Tibial nerve (tissue), 4 donors: ENCODE data around the gene AGXT. TPM values are rescaled to one million over a fixed set of nuclear protein-coding genes. Genes with fewer than 3 reads are reported as not detected.

Experiments
- DNase-seq, 2 donors: peaks; one replicate each; pipeline ENCODE4 v3.0.0-alpha.2; 2019; ENCODE audit warnings: low spot score in 2 of 2
- H3K27ac ChIP-seq, 4 donors: fragments of 200-600 bp; sonication (generic) in 3 of 4; one replicate each; pipeline ENCODE4 v1.5.1; 2017 to 2019; ENCODE audit warnings: mild to moderate bottlenecking in 1 of 4
- H3K27me3 ChIP-seq, 2 donors: fragments of 200-600 bp; sonication (generic) in 1 of 2; one replicate each; pipeline versions ENCODE4 v1.5.1 to v1.6.0; 2017 to 2019
- H3K36me3 ChIP-seq, 3 donors: fragments of 200-600 bp; sonication (generic); one replicate each; pipeline ENCODE4 v1.5.1; 2018 to 2019
- H3K4me1 ChIP-seq, 4 donors: fragments of 200-600 bp; sonication (generic) in 3 of 4; one replicate each; pipeline ENCODE4 v1.5.1; 2017 to 2019
- H3K4me3 ChIP-seq, 4 donors: fragments of 200-600 bp; sonication (generic) in 3 of 4; one replicate each; pipeline ENCODE4 v1.5.1; 2017 to 2019; ENCODE audit warnings: mild to moderate bottlenecking in 1 of 4, moderate library complexity in 1 of 4
- H3K9me3 ChIP-seq, 4 donors: fragments of 200-600 bp; sonication (generic) in 3 of 4; one replicate each; pipeline ENCODE4 v1.5.1; 2017 to 2019
- EP300 ChIP-seq, 2 donors: sonication (generic); formaldehyde crosslinking; IDR thresholded peaks; one replicate each; pipeline ENCODE4 v1.6.1; 2017; ENCODE audit warnings: antibody characterized with exemption in 2 of 2, mild to moderate bottlenecking in 1 of 2
- POLR2A ChIP-seq, 2 donors: fragments of 450-650 bp; IDR thresholded peaks; one replicate each; pipeline ENCODE4 v1.6.1; 2017; ENCODE audit warnings: antibody characterized with exemption in 2 of 2, mild to moderate bottlenecking in 2 of 2, moderate library complexity in 2 of 2
- WGBS, 2 donors: methylation state at CpG; one replicate each; pipeline ENCODE4 v1.1.5; 2018; 5-methylcytosine and 5-hydroxymethylcytosine counted together
- total RNA-seq, 4 donors: library from RNA; depleted of rRNA; stranded (reverse); fragments of >200 nt; gene quantifications; one replicate each; pipeline ENCODE4 v1.1.0, GENCODE V29; 2016
- TF ChIP-seq, protein P1 (sequence below), 5 experiments: fragments of 200-600 bp in 3 of 5; fragments of 450-650 bp in 2 of 5; sonication (generic) in 3 of 5; IDR thresholded peaks; one replicate each; pipeline ENCODE4 v1.5.1; 2016 to 2019; ENCODE audit warnings: antibody characterized with exemption in 5 of 5, mild to moderate bottlenecking in 3 of 5, moderate library complexity in 2 of 5

AGXT gene
- total RNA-seq, 4 donors from 2014 or later, result 0.30 TPM; not detected in 3

- H3K4me1 ChIP-seq, result peaks cover 0 to 38% (median 13%) of the 10 kb centered on the region in 4 donors
- H3K4me3 ChIP-seq, result no peak overlapping the region
- peak; percentile 50 to 52 for DNase-seq
- TF ChIP-seq POLR2A (IDR thresholded peaks at IDR 0.05) (no peak), EP300 (IDR thresholded peaks at IDR 0.05) (peak in 1 of 2 donors; percentile 20)
- TF ChIP-seq, protein P1, sequence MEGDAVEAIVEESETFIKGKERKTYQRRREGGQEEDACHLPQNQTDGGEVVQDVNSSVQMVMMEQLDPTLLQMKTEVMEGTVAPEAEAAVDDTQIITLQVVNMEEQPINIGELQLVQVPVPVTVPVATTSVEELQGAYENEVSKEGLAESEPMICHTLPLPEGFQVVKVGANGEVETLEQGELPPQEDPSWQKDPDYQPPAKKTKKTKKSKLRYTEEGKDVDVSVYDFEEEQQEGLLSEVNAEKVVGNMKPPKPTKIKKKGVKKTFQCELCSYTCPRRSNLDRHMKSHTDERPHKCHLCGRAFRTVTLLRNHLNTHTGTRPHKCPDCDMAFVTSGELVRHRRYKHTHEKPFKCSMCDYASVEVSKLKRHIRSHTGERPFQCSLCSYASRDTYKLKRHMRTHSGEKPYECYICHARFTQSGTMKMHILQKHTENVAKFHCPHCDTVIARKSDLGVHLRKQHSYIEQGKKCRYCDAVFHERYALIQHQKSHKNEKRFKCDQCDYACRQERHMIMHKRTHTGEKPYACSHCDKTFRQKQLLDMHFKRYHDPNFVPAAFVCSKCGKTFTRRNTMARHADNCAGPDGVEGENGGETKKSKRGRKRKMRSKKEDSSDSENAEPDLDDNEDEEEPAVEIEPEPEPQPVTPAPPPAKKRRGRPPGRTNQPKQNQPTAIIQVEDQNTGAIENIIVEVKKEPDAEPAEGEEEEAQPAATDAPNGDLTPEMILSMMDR (IDR thresholded peaks at IDR 0.05), result no peak
- H3K27me3 ChIP-seq, result no peaks in the 10 kb centered on the region
- H3K9me3 ChIP-seq, result peaks cover 0 to 3% (median 0%) of the 10 kb centered on the region in 4 donors
- no peaks in the 10 kb centered on the region for H3K36me3 ChIP-seq
- 55 to 83% methylated on average over 8 to 11 of the region's 13 CpGs for WGBS, 2 donors
- peak overlapping the region in 3 of 4 donors; percentile 40 to 78 (median 71) for H3K27ac ChIP-seq
Observed at GRCh38 chr2:240921311-240921994, 52.8 kb downstream of the AGXT start.

- WGBS, 2 donors, result 67 to 100% methylated on average over 1 of the region's 1 CpG
- Histone ChIP-seq H3K4me1 (peaks cover 0 to 34% (median 10%) of the 10 kb centered on the region in 4 donors), H3K27me3 (no peaks in the 10 kb centered on the region), H3K4me3 (no peak overlapping the region), H3K27ac (peak overlapping the region in 1 of 4 donors; percentile 60), H3K9me3 (peaks cover 0 to 5% (median 0%) of the 10 kb centered on the region in 4 donors), H3K36me3 (no peaks in the 10 kb centered on the region)
- no peak for TF ChIP-seq POLR2A (IDR thresholded peaks at IDR 0.05)
- TF ChIP-seq, protein P1 (IDR thresholded peaks at IDR 0.05), result no peak
- no peak for TF ChIP-seq EP300 (IDR thresholded peaks at IDR 0.05)
- no peak for DNase-seq
Observed at GRCh38 chr2:240921995-240922244, 53.3 kb downstream of the AGXT start.

GRCh38 chr2:240922245-240922981, 53.8 kb downstream of the AGXT start:
- peak; percentile 3 to 11 for DNase-seq
- WGBS, 2 donors, result 74 to 90% methylated on average over 10 to 17 of the region's 18 CpGs

DNA sequence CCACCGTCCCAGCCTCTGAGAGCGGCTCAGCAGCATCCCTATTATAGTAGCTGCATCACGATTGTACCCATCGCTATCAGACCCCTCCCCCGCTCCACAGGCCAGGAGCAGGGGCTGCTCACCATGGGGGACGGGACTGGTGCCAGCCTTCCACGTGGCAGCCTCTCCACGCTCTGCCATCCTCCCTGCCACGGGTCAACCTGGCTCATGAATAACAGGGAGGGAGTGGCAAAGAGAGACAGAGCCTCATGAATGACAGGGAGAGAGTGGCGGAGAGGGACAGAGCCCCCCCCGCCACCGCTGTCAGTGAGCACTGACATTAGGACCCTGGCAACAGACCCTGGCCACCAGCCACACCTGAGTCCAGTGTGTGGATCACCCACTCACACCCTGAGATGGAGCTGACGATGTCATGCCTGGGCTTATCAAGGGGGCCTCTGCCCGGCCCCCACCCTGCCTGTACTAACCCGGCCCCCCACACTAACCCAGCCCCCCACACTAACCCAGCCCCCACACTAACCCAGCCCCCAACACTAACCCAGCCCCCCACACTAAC, 54.4 kb downstream of the AGXT start:
- H3K27me3 ChIP-seq, result no peaks in the 10 kb centered on the region
- DNase-seq, result peak in 1 of 2 donors; percentile 4
- 59 to 62% methylated on average over 12 to 14 of the region's 15 CpGs for WGBS, 2 donors
- TF ChIP-seq EP300 (IDR thresholded peaks at IDR 0.05), result no peak
- TF ChIP-seq, protein P1 (IDR thresholded peaks at IDR 0.05), result no peak
- no peak for TF ChIP-seq POLR2A (IDR thresholded peaks at IDR 0.05)
- H3K4me1 ChIP-seq, result peaks cover 0 to 23% (median 4%) of the 10 kb centered on the region in 4 donors
- H3K9me3 ChIP-seq, result peaks cover 0 to 16% (median 1%) of the 10 kb centered on the region in 4 donors
- H3K36me3 ChIP-seq, result no peaks in the 10 kb centered on the region
- H3K27ac ChIP-seq, result peak overlapping the region in 1 of 4 donors; percentile 9
- no peak overlapping the region for H3K4me3 ChIP-seq

More at GRCh38 chr2:240922245-240922981, 53.8 kb downstream of the AGXT start:
- Histone ChIP-seq H3K4me1 (peaks cover 0 to 29% (median 5%) of the 10 kb centered on the region in 4 donors), H3K4me3 (no peak overlapping the region), H3K9me3 (peaks cover 0 to 10% (median 0%) of the 10 kb centered on the region in 4 donors), H3K27ac (peak overlapping the region in 1 of 4 donors; percentile 9), H3K27me3 (no peaks in the 10 kb centered on the region), H3K36me3 (no peaks in the 10 kb centered on the region)
- TF ChIP-seq, protein P1 (IDR thresholded peaks at IDR 0.05), result no peak
- TF ChIP-seq POLR2A (IDR thresholded peaks at IDR 0.05) (no peak), EP300 (IDR thresholded peaks at IDR 0.05) (no peak)

DNA sequence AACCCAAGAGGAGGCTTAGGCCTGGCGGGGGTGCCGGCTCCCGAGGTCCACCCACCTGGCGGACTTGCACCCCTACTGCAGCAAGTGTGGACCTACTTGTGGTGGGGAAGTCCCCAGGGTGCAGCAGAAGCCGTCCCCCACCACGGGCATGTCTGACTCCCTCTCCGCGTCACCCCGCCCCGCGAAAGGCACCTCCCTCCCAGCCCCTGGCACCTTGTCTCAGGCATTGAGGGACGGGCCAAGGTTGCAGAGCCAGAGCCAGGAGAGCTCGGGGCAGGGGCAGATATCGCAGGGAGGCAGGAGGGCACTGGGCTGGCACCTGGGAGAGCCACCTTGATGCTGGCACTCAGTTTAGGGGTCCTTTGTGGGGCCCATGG, 56.6 kb downstream of the AGXT start:
- Histone ChIP-seq H3K9me3 (peaks cover 0 to 23% (median 1%) of the 10 kb centered on the region in 4 donors), H3K36me3 (no peaks in the 10 kb centered on the region), H3K27ac (no peak overlapping the region), H3K27me3 (no peaks in the 10 kb centered on the region), H3K4me3 (no peak overlapping the region), H3K4me1 (peaks cover 0 to 23% (median 4%) of the 10 kb centered on the region in 4 donors)
- peak; percentile 2 to 11 for DNase-seq
- 80 to 89% methylated on average over 12 to 14 of the region's 14 CpGs for WGBS, 2 donors
- TF ChIP-seq EP300 (IDR thresholded peaks at IDR 0.05), result no peak
- no peak for TF ChIP-seq POLR2A (IDR thresholded peaks at IDR 0.05)
- TF ChIP-seq, protein P1 (IDR thresholded peaks at IDR 0.05), result no peak
